Glutamatergic neuron (in vitro differentiated cells): ENCODE results near the gene LDAH. TPM values are rescaled to one million over a fixed set of nuclear protein-coding genes. Genes with fewer than 3 reads are reported as not detected.

Experiments used
- DNase-seq: peaks from one replicate; pipeline ENCODE4 v3.0.0; 2022
- H3K27ac Mint-ChIP-seq: one replicate; pipeline ENCODE4 v1.8.0; 2020; ENCODE audit warnings: mild to moderate bottlenecking, mixed read lengths, inconsistent platforms; ENCODE audit not compliant: unreplicated experiment
- H3K27me3 Mint-ChIP-seq: one replicate; pipeline ENCODE4 v1.8.0; 2020; ENCODE audit warnings: mild to moderate bottlenecking, moderate library complexity, mixed read lengths, inconsistent platforms; ENCODE audit not compliant: unreplicated experiment
- H3K36me3 Mint-ChIP-seq: one replicate; pipeline ENCODE4 v1.8.0; 2020; ENCODE audit warnings: mild to moderate bottlenecking, mixed read lengths, inconsistent platforms; ENCODE audit not compliant: unreplicated experiment
- H3K4me1 Mint-ChIP-seq: one replicate; pipeline ENCODE4 v1.8.0; 2020; ENCODE audit warnings: mild to moderate bottlenecking, low read depth, mixed read lengths, inconsistent platforms; ENCODE audit not compliant: unreplicated experiment
- H3K4me3 Mint-ChIP-seq: one replicate; pipeline ENCODE4 v1.8.0; 2020; ENCODE audit warnings: mild to moderate bottlenecking, mixed read lengths, inconsistent platforms; ENCODE audit not compliant: unreplicated experiment
- H3K9me3 Mint-ChIP-seq: one replicate; pipeline ENCODE4 v1.8.0; 2020; ENCODE audit warnings: mild to moderate bottlenecking, moderate library complexity, mixed read lengths, inconsistent platforms; ENCODE audit not compliant: unreplicated experiment
- total RNA-seq: library from RNA; stranded (reverse); fragmentation: NEBNext Ultra II Directional; extraction: Animal tissue kit (Norgen Biotek cat#: 25700); gene quantifications from one replicate; pipeline ENCODE4 v1.2.1, GENCODE V29; 2021; ENCODE audit not compliant: unreplicated experiment
- TF ChIP-seq, protein P1 (sequence below): fragments of 200-600 bp; sonication (generic); IDR thresholded peaks from one replicate; pipeline ENCODE4 v1.5.0; 2021; ENCODE audit not compliant: partially characterized antibody, unreplicated experiment

The LDAH gene
- total RNA-seq, 1 donor from 2014 or later, result 33.7 TPM

DNA sequence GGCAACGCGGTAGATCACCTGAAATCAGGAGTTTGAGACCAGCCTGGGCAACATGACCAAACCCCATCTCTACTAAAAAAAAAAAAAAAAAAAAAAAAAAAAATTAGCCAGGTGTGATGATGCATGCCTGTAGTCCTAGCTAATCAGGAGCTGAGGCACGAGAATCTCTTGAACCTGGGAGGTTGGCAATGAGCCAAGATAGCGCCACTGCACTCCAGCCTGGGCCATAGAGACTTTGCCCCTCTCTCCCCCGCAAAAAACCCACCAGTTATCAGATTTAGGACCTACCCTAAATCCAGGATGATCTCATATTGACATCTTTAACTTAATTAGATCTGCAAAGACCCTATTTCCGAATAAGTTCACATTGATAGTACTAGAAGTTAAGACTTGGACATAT lies 29.2 kb upstream of the LDAH start:
- DNase-seq, result no peak
- TF ChIP-seq, protein P1, sequence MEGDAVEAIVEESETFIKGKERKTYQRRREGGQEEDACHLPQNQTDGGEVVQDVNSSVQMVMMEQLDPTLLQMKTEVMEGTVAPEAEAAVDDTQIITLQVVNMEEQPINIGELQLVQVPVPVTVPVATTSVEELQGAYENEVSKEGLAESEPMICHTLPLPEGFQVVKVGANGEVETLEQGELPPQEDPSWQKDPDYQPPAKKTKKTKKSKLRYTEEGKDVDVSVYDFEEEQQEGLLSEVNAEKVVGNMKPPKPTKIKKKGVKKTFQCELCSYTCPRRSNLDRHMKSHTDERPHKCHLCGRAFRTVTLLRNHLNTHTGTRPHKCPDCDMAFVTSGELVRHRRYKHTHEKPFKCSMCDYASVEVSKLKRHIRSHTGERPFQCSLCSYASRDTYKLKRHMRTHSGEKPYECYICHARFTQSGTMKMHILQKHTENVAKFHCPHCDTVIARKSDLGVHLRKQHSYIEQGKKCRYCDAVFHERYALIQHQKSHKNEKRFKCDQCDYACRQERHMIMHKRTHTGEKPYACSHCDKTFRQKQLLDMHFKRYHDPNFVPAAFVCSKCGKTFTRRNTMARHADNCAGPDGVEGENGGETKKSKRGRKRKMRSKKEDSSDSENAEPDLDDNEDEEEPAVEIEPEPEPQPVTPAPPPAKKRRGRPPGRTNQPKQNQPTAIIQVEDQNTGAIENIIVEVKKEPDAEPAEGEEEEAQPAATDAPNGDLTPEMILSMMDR, result no peak
- Mint-ChIP-seq H3K9me3 (no peaks in the 10 kb centered on the region), H3K27me3 (peaks cover 2% of the 10 kb centered on the region), H3K4me3 (no peak overlapping the region), H3K4me1 (no peaks in the 10 kb centered on the region), H3K36me3 (no peaks in the 10 kb centered on the region), H3K27ac (no peak overlapping the region)

DNA sequence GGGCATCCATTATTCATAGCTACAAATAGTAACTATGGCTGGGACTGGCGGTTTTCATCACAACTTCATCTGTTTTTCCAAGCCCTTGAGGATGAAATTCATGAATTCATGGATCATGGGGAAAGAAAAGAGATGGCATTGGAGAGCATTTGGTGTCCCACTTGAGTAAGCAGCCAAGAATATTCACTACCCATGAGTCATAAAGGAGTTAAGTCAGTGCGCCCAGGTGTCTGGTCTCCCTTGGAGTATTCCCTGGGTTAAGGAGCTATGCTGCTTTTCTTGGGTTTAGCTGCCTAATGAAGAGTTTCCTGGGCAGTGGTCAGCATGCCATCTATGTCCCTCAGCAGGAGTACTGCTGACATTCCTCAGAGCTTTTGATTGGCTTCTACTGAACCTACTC lies 21.3 kb upstream of the LDAH start:
- H3K4me1 Mint-ChIP-seq, result no peaks in the 10 kb centered on the region
- no peak for DNase-seq
- TF ChIP-seq, protein P1, result no peak
- H3K36me3 Mint-ChIP-seq, result no peaks in the 10 kb centered on the region
- no peaks in the 10 kb centered on the region for H3K9me3 Mint-ChIP-seq
- no peak overlapping the region for H3K4me3 Mint-ChIP-seq
- peaks cover 2% of the 10 kb centered on the region for H3K27me3 Mint-ChIP-seq
- H3K27ac Mint-ChIP-seq, result no peak overlapping the region

DNA sequence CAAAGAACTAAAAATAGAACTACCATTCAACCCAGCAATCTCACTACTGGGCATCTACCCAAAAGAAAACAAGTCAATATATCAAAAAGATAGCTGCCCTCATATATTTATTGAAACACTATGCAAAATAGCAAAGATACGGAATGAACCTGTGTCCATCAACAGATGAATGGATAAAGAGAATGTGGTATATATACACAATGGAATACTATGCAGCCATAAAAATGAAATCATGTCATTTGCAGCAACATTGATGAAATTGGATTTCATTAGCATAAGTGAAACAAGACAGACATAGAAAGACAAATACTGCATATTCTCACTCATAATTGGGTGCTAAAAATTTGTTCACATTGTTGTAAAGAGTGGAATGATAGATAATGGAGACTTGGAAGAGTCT lies 16.2 kb upstream of the LDAH start:
- Mint-ChIP-seq H3K27me3 (no peaks in the 10 kb centered on the region), H3K36me3 (no peaks in the 10 kb centered on the region), H3K4me1 (no peaks in the 10 kb centered on the region), H3K9me3 (no peaks in the 10 kb centered on the region), H3K4me3 (no peak overlapping the region), H3K27ac (no peak overlapping the region)
- no peak for DNase-seq
- TF ChIP-seq, protein P1, result no peak

DNA sequence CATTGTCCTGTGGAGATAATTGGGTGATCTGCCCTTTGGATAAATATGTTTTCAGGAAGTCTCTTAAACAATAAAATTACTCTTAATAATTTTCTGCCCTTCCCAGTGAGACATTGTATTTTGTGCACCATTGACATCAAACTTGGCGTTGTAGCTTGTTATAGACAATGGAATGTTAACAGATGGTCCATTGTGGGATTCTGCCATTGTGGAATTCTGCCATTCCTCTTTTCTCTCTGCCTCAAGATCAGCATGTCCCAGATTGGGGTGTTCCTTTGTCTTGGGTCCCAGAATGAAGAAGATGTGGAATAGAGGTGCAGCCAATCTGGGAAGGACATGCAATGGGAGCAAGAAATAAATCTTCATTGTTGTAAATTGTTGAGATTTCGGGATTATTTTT lies 15.1 kb upstream of the LDAH start:
- no peak overlapping the region for H3K4me3 Mint-ChIP-seq
- H3K36me3 Mint-ChIP-seq, result no peaks in the 10 kb centered on the region
- DNase-seq, result no peak
- no peaks in the 10 kb centered on the region for H3K4me1 Mint-ChIP-seq
- H3K27ac Mint-ChIP-seq, result no peak overlapping the region
- H3K9me3 Mint-ChIP-seq, result no peaks in the 10 kb centered on the region
- no peaks in the 10 kb centered on the region for H3K27me3 Mint-ChIP-seq
- TF ChIP-seq, protein P1, result no peak

DNA sequence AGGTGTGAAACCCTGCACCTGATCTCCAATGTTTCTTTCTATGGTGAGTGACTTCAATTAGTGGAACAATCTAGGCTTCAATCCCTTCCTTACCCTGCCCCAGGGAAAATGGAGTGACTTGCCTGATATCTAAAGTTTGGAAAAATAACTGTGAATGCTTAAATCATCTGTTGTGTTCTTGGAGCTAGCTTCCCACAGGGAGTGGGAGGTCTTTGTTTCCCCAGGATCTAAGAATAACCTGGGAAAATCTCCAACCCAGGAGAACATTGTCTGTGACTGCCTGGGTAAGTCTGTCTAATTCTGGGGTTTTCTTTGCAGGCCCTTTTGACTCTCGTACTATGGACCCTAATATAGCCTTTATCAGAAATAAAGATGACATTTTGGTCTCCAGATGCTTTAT lies 13.6 kb upstream of the LDAH start:
- H3K4me1 Mint-ChIP-seq, result no peaks in the 10 kb centered on the region
- no peak for DNase-seq
- no peak overlapping the region for H3K4me3 Mint-ChIP-seq
- no peak overlapping the region for H3K27ac Mint-ChIP-seq
- H3K9me3 Mint-ChIP-seq, result no peaks in the 10 kb centered on the region
- H3K27me3 Mint-ChIP-seq, result no peaks in the 10 kb centered on the region
- H3K36me3 Mint-ChIP-seq, result no peaks in the 10 kb centered on the region
- TF ChIP-seq, protein P1, result no peak
